Measurements from ENCODE around the gene RNF144A.
A peak's percentile ranks its signal among the peaks of the same experiment; 100 is the strongest.

The RNF144A gene

DNA sequence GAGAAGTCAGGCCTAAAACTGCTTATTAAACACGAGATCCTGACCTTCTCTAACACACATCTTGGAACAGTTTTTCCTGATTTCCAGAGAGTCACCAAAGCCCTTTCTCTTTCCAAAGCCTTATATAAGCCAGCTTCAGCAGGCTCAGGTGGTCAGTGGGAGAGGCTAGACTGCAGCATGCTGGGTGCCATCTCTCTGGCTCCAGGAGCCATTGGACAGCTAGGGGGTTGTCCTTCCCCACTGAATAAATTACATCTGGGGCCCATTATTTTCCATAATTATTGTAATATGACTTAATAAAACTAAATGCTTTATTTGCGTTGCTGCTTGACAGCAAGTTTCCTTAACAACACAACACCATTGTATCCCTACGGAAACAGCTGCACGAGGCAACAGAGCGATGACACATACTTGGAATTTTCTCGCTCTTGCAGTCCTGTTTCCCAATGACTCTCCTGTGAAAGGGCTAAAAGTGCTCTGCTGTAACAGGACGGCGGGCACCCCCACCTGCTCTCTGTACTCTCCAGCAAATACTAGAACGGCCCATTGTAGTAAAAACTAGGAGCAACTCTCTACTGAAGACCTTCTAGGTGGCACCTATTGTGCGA, 160.6 kb downstream of the RNF144A start:
- DNase-seq (ENCODE audit: low spot score) (no peak), ATAC-seq (ENCODE audit: low read depth) (no peak)
- TF ChIP-seq, protein P1, sequence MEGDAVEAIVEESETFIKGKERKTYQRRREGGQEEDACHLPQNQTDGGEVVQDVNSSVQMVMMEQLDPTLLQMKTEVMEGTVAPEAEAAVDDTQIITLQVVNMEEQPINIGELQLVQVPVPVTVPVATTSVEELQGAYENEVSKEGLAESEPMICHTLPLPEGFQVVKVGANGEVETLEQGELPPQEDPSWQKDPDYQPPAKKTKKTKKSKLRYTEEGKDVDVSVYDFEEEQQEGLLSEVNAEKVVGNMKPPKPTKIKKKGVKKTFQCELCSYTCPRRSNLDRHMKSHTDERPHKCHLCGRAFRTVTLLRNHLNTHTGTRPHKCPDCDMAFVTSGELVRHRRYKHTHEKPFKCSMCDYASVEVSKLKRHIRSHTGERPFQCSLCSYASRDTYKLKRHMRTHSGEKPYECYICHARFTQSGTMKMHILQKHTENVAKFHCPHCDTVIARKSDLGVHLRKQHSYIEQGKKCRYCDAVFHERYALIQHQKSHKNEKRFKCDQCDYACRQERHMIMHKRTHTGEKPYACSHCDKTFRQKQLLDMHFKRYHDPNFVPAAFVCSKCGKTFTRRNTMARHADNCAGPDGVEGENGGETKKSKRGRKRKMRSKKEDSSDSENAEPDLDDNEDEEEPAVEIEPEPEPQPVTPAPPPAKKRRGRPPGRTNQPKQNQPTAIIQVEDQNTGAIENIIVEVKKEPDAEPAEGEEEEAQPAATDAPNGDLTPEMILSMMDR (IDR thresholded peaks at IDR 0.05; ENCODE audit: poor library complexity, severe bottlenecking) = no peak

DNA sequence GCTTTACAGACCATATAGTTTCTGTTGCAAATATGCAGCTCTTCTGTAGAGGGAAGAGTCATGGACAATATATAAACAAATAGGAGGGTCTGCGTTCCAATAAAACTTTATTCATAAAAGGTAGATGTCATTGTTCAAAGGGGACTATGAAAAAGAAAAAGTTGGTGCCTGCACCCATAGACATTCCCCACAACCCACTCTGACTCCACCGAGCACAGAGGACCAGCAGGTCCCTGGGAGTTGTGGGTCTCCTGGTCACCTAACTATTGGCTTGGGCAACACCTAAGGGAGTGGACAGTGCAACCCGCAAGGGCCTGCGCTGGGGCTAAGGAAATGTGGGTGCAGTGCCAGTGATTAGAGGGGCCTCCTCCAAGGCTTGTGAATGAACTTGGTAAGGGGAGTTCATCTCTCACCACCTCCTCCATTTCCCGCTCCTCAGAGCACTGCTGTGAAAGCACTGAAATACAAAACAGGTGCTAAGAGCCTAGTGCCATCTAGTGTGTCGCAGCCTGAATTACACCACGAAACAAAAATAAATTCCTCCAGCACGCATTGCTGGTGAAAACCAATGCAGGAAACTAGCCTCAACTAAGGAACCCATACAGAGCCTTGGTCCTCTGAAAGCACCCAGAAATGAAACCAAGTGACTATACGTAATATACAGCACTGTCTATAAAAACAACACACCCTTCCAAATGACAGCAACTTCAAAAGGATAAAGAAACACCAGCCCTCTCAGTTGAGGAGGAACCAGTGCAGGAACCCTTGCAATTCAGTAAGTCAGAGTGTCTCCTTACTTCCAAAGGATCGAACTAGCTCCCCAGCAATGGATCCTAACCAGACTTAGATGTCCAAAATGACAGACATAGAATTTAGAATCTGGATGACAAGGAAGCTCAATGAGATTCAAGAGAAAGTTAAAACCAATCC, 166.6 kb downstream of the RNF144A start:
- peaks cover 5% of the 10 kb centered on the region for H3K9me3 ChIP-seq (ENCODE audit: severe bottlenecking)
- TF ChIP-seq, protein P1 (IDR thresholded peaks at IDR 0.05; ENCODE audit: poor library complexity, severe bottlenecking) = peak; percentile 55
- no peak for ATAC-seq (ENCODE audit: low read depth)
- no peaks in the 10 kb centered on the region for H3K4me1 ChIP-seq (ENCODE audit: insufficient read depth, poor library complexity, severe bottlenecking)
- no peak for DNase-seq (ENCODE audit: low spot score)
- no peaks in the 10 kb centered on the region for H3K27me3 ChIP-seq (ENCODE audit: insufficient read depth, poor library complexity, severe bottlenecking)
- H3K36me3 ChIP-seq (ENCODE audit: low read depth) = no peaks in the 10 kb centered on the region
- H3K27ac ChIP-seq (ENCODE audit: poor library complexity, severe bottlenecking) = no peak overlapping the region
- no peak overlapping the region for H3K4me3 ChIP-seq (ENCODE audit: severe bottlenecking)

More for the DNA sequence above, 160.6 kb downstream of the RNF144A start:
- H3K4me1 ChIP-seq (ENCODE audit: insufficient read depth, poor library complexity, severe bottlenecking) = no peaks in the 10 kb centered on the region
- no peaks in the 10 kb centered on the region for H3K9me3 ChIP-seq (ENCODE audit: severe bottlenecking)
- H3K4me3 ChIP-seq (ENCODE audit: severe bottlenecking) = no peak overlapping the region
- H3K27me3 ChIP-seq (ENCODE audit: insufficient read depth, poor library complexity, severe bottlenecking) = no peaks in the 10 kb centered on the region
- no peak overlapping the region for H3K27ac ChIP-seq (ENCODE audit: poor library complexity, severe bottlenecking)
- H3K36me3 ChIP-seq (ENCODE audit: low read depth) = no peaks in the 10 kb centered on the region

- Histone ChIP-seq H3K4me3 (ENCODE audit: severe bottlenecking) (no peak overlapping the region), H3K4me1 (ENCODE audit: insufficient read depth, poor library complexity, severe bottlenecking) (no peaks in the 10 kb centered on the region), H3K9me3 (ENCODE audit: severe bottlenecking) (peaks cover 5% of the 10 kb centered on the region), H3K27ac (ENCODE audit: poor library complexity, severe bottlenecking) (no peak overlapping the region), H3K36me3 (ENCODE audit: low read depth) (no peaks in the 10 kb centered on the region), H3K27me3 (ENCODE audit: insufficient read depth, poor library complexity, severe bottlenecking) (no peaks in the 10 kb centered on the region)
- DNase-seq (ENCODE audit: low spot score) (no peak), ATAC-seq (ENCODE audit: low read depth) (no peak)
- TF ChIP-seq, protein P1 (IDR thresholded peaks at IDR 0.05; ENCODE audit: poor library complexity, severe bottlenecking) = no peak
Measured at GRCh38 chr2:7084601-7085000, 167.4 kb downstream of the RNF144A start.

GRCh38 chr2:7089284-7089683, 172.1 kb downstream of the RNF144A start:
- Histone ChIP-seq H3K36me3 (ENCODE audit: low read depth) (no peaks in the 10 kb centered on the region), H3K4me1 (ENCODE audit: insufficient read depth, poor library complexity, severe bottlenecking) (no peaks in the 10 kb centered on the region), H3K9me3 (ENCODE audit: severe bottlenecking) (no peaks in the 10 kb centered on the region), H3K4me3 (ENCODE audit: severe bottlenecking) (no peak overlapping the region), H3K27me3 (ENCODE audit: insufficient read depth, poor library complexity, severe bottlenecking) (no peaks in the 10 kb centered on the region), H3K27ac (ENCODE audit: poor library complexity, severe bottlenecking) (no peak overlapping the region)
- DNase-seq (ENCODE audit: low spot score) (no peak), ATAC-seq (ENCODE audit: low read depth) (no peak)
- TF ChIP-seq, protein P1 (IDR thresholded peaks at IDR 0.05; ENCODE audit: poor library complexity, severe bottlenecking) = no peak
